D341Med (cell line): ENCODE results near the gene TNFRSF18.
A peak's percentile ranks its signal among the peaks of the same experiment; 100 is the strongest.

Source experiments
- DNase-seq: peaks from one replicate; pipeline ENCODE4 v3.0.0; 2012; ENCODE audit warnings: low spot score

Gene TNFRSF18

DNA sequence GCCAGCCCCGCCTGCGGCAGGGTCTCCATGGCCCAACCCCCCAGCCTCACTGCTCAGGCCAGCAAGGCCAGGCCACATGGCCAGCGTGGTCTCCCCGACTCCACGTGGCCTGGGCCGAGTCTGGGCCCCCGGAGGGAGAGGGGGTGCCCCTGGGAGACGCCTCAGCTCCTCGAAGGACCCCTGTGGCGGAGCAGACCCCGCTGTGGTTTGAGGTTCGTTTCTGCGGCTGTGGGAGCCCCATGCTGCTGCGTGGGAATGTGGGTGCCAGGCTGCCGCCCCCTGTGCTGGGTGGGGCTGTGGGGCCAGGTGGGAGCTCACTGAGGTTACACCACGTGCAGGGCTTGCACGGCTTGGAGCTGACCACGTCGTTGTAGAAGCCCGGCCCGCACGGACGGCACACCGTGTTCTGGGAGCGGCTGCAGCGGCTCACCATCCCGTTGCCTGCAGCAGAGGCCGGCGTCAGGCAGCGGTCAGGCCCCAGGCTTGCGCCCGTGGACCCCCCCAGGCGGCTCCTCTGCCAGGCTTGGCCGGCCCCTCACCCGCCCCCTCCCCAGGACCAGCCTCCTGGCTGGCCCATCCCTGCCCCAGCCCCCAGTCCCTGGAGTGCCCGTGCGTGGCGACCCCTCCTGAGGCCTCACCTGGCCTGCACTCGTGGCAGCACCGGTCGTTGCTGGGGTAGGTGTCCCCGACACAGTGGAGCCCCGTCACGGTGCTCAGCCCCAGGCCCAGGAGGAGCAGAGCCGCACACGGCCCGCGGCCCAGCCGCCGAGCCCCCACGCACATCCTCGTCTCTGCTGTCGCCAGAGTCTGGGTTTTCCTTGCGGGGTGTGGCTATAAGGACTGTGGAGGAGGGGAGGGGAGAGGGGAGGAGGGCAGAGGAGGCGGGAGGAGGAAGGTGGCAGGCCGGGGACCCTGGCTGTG is 7.2 kb upstream of the TNFRSF18 start, which contains the start of gene TNFRSF4:
TSS of gene TNFRSF4 (minus strand) at position 809 of the 921 bp plus-strand sequence. CDS start at position 783, 26 bp downstream.
- no peak for DNase-seq

DNA sequence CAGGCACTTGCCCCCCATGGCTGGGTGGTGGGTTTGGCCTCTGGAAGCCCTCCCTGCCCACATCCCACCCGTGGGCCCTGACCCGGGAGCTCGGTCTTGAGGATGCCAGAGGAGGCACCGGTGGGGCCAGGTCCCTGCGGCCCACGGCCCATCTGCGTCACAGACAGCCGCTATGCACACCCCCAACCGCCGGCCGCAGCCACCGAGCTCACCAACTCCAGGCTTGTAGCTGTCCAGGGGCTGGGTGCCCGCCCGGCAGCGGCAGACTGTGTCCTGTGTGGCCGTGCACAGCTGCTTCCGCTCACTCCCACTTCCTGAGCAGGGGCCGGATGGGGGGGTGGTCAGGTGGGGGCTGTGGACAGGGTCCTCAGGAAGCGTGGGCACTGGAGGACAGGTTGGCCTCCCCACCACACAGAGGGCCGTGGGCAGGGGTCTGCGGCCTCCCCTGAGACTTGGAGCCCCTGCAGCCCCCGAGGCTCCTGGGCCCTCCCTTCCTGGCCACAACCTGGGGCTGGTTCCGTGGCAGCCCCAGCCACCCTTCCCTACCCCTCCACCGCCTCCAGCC is 6.5 kb upstream of the TNFRSF18 start:
- DNase-seq = no peak

DNA sequence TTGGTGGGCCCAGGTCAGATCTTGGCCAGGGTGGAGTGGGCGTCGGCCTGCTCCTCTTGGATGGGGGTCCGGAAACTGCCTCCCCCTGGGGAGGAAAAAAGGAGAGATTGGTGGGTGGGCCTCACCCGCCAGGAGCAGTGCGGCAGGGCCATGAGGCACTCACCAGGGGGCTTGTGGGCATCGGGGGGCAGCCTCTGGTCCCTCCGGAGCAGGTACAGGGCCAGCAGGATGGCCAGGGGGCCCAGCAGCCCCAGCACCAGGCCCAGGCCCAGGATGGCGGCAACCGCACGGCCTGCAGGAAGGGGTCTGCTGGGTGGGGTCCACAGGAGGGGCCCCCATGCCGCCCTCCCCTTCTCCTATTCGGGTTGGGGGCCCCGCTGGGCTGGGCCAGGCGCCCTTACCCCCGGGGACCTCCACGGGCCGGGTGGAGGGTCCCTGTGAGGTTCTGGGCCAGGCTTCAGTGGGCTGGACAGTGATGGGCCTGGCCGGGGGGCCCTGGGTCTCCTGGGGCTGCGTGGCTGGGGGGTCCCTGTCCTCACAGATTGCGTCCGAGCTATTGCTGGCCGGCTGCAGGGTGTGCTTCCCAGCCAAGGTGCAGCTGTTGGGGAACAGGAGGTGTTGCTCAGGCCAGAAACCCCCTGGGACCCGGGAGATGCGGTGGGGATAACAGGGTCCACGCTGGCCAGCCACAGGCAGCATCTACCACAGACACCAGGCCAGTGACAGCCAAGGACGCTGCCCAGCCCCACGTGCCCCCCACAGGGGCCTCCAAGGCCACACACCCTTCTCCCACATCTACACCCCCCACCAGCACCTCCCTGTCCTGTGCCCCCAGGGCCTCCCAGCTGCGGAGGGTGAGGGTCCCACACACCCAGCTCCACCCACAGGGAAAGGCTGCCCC is 5.4 kb upstream of the TNFRSF18 start:
- DNase-seq = peak; percentile 31

DNA sequence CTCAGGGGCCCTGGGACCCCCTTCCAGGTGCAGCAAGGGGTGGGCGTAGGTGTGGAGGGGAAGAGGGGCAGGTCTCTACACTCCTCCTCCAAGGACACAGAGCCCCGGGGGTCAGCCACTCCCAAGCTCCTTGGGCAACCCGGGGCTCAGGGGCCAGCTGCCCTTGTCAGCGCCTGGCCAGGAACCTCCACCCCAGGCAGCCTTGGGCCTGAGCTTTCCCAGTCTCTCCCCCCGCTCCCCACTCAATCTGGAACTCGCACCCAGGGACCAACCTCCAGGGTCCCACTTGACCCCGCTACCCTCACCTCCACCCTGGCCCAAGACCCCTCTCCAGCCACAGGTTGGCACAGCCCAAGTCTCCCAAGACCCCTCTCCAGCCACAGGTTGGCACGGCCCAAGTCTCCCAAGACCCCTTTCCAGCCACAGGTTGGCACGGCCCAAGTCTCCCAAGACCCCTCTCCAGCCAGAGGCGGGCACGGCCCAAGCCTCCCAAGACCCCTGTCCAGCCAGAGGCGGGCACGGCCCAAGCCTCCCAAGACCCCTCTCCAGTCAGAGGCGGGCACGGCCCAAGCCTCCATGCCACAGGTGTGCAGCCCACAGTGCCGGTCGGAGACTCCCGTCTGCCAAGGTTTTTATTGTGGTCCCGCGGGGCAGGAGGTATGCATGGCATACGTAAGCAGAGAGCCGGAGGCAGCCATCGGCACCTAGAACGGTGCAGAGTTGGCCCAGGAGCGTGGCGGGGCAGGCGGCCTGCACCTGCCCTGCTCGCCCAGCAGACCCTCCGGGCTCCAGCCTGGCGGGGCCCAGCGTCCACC is 4.5 kb upstream of the TNFRSF18 start:
- peak; percentile 38 for DNase-seq

DNA sequence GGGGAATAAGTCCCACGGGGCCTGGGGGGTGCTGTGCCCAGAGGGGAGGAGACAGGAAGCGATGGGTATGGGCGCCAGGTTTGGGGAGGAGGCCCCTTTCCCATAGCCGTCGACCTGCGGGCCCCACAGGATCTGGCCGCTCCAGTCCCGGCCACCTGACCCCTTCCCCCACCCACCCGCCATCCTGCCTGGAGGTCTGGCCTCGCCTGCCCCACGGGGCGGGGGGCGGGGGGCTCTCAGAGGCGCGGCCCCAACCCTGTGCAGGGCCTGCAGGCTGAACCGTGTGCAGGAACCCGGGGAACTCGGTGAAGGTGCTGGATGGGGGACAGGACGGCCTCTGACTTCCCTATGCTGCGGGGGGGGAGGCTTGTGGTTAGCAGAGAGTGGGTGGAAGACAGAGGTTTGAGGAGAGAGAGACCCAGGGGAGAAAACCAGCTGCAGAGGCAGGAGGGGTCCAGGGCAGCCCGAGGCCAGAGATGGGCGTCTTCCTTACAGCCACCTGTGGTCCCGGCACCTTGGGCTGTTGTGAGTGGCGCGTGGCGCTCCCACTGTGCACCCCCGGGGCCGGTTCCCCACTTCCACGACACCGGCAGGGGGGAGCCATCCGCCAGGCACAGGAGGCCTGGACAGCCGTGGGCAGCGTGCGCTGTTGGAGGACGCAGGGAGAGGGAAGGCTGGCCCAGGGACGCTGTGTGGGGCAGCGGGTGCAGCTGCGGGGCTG is 2.5 kb upstream of the TNFRSF18 start:
- DNase-seq = peak; percentile 31

DNA sequence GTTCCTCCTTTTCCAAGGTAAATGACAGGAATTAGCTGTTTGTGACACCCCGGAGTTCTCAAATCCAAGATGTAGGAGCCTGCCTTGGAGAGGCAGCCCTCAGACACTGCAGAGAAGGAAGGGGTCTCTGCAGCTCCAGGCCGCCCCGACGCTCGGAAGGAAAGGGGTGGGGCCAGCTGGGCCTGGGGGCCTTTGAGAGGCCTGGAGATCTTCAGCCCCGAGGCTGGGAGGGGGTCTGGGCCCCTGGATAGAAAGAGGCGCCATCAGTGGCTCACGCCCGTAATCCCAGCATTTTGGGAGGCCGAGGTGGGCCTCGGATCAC is 1.1 kb upstream of the TNFRSF18 start:
- DNase-seq = peak; percentile 12

DNA sequence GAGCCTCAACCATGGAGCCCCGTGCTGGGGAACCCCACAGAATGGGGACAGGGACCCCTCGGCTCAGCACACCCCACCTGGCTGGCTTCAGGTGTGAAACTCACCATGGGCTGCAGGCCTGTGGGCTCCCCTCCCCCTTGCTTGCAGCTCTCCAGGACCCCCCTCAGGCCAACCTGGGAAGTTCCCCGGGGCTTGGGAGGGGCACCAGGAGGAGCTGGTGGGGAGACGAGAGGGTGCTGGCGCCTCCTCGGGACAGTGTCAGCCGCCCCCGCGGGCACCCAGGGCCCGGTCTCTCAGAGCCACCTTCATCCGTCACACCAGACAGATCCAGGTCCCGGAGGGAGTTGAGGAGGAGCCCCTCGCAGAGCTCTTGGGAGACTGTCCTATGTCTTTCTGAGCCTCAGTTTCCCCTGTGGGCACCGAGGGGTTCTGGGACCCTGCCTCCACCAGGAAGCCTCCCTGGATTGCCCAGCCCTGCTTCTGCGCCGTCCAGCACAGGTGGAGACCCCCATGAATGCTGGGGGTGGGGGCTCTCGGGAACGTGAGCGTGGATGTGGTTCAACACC is 657 bp upstream of the TNFRSF18 start:
- peak; percentile 41 for DNase-seq

DNA sequence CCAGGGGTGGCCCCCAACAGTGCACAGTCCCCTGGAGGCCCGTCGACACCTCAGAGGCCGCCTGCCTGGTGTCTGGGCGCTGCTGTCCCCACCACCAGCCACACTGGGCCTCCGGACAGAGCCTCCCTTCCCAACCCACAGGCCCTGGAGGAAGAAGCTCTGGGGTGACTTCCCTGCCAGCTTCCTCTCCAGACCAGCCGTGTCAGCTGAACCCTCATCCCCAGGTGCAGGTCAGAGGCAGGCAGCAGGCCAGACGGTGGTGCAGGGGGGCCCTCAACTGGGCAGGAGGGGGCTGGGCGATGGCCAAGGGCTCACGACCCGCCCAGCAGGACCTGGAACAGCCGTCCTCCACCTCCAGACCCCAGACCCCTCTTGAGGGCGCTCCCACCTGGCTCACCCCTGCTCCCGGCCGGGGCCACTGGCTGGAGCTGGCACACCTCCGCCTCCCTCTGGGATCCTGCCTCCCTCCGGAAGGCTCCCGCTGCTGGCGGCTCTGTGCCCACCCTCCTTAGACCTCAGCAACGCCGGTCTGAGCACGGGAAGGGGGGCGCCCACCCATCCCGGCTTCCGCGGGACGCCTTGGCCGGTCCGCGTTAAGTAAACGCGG is 520 bp downstream of the TNFRSF18 start:
- peak; percentile 40 for DNase-seq

DNA sequence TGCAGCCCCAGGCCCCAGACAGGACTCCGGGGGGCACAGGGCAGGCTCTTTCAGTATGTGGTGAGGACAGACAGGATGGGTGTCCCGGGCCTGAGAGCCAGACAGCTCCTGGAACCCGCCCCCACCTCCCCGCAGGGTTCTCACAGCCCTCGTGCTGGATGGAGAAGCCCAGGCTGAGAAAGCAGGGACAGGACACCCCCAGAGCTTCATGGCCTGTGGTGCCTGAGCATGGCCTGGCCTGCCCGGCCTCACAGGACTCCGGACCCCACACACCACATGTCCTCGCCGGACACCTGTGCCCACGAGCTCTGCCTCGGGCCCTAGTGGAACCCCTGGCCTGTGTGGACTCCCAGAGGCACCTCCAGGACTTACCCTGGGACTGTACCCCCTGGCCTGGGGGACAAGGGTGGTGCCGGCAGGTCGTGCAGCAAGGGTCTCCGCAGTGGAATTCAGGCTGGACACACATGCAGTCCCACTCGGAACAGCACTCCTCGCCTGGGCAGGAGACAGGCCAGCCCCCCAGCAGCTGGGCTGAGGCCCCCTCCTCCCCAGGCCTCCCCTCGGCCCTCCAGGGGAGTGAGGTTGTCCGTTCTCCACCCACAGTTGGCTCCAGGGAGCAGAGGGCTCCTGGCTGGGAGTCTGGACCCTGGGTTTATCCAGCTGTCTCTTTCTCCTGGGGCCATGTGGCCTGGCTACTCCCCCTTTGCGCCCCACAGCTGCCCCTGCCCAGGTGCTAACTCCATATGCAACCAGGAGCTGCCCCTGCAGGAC is 1.2 kb downstream of the TNFRSF18 start:
- DNase-seq = peak; percentile 44

DNA sequence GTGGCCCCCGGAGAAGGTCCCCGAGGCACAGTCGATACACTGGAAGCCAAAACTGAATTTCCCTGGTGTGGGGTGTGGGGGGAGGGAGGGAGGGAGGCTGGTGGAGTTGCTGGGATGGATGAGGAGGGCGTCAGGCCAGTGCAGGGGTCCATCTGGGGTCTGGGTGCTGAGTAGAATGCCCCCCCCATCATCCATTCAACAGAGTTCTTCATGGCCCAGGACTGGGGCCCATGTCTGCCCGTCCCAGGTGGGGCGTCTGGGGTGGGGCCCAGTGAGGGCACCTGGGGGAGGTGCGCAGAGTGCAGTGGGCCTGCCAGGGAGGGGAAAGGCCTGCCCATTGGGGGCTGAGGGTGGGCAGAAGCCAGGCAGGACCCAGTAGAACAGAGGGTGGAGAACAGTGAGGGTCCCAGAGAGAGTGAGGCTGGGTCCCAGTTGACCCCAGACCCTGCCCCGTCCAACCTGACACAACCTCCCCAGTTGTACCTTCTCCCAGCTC is 1.9 kb downstream of the TNFRSF18 start:
- peak; percentile 26 for DNase-seq

DNA sequence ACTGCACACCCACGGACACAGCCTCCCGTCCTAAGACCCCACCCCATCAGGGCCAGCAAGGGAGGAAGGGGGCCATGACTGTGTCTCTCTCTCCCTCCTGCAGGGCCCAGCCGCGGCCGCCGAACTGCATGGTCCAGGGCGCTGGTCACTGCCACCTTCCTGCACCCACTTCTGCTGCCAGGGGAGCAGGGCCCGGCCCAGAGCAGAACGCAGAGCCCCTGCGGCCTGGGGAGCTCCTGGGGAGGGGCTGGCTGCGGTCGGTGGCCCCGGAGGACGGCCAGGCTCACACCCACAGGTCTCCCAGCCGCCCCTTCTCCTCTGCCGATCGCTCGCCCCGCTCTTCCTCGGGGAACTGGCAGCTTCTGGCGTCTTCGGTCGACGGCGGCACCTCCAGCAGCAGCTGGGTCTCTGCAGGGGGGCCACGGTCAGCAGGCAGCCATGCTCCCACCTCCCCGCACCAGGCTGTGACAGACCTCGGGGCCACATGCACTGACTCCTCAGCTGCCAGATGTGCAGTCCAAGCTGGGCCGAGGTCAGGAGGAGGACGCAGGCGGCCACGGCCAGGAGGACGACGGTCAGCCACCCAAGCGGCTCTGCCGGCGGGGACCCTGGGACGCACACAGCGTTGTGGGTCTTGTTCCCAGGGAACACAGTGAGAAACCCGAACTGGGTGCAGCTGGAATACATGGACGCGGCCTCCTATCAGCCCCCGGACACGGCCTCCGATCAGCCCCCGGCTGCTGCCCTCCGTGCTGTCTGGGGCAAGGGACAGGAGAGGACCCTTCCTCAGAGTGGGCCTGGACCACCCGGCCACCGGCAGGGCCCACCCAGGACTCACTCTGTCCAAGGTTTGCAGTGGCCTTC is 2.6 kb downstream of the TNFRSF18 start:
- DNase-seq = peak; percentile 52

DNA sequence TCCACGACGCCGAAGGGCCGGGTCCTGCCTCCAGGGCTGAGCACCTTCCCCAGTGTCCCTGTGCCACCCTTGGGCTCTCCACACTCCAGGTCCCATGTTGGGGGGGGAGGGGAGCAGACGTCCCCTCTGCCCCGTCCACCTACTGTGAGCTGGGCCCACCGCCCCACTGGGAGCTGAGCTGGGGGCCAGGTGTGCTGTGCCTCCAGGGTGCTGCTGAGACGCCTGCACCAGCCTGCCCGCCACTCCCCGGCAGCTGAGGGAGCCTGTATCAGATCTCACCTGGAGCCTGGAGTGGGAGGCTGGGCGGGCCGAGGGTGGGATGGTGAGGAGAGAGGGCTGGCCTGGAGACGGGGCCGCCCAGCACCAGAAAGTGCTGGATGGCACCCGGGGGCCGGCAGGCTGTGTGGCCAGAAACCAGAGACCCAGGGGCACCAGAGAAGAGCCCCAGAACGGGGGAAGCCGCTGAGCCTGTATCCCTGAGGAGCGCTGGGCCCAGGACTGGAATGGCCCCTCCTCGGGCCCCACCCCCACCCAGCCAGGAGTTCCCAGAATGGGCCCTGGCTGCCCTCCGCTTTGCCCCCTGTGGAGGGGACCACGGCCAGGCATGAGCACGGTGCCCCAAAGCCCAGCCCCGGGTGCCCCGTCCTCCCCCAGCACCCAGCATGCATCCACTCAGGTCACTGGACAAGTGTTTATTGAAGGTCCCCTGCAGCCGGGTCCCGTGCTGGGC is 3.4 kb downstream of the TNFRSF18 start:
- peak; percentile 45 for DNase-seq

DNA sequence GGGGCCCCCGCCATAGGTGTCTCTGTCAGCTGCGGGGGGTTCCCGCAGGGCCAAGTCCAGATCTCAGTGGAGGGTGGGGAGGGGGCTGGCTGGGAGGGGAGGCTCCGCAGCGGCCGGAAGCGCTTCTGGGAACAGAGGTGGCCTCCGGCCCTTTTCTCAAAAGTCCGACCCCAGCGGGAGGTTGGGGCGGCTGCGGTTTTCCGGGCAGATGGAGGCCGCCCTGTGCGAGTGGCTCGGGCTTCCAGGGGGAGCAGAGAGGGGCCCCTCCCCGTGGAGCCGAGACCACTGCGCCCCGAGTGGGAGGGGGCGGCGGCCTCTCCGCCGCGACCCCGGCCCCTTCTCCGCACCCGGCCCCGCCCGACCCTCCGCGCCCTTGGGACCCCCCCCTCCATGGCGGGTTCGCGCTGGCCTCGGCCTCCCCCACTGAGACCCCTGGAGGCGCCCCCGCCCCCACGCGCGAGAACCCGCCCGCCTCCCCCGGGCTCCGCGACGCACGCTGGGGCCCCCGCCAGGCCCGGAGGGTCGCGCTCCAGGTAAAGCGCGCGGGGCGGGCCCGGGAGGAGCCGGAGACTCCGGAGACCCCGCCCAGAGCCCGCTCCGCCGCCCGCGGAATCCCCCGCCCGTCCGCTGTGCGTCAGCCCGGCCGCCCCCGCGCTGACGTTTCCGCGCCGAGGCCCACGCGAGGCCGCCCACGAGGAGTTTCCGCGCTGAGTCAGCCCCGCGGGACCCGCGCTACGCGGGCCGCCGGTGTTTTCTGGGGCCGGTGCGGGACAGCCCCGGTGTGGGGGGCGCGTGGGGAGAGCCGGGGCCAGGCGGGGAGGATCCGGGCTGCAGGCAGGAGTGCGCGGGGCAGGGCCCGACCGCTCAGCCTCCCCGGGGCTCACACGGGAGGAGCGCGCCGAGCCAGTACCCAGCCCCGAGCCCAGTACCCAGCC is 5.2 kb downstream of the TNFRSF18 start:
- DNase-seq = peak; percentile 76

DNA sequence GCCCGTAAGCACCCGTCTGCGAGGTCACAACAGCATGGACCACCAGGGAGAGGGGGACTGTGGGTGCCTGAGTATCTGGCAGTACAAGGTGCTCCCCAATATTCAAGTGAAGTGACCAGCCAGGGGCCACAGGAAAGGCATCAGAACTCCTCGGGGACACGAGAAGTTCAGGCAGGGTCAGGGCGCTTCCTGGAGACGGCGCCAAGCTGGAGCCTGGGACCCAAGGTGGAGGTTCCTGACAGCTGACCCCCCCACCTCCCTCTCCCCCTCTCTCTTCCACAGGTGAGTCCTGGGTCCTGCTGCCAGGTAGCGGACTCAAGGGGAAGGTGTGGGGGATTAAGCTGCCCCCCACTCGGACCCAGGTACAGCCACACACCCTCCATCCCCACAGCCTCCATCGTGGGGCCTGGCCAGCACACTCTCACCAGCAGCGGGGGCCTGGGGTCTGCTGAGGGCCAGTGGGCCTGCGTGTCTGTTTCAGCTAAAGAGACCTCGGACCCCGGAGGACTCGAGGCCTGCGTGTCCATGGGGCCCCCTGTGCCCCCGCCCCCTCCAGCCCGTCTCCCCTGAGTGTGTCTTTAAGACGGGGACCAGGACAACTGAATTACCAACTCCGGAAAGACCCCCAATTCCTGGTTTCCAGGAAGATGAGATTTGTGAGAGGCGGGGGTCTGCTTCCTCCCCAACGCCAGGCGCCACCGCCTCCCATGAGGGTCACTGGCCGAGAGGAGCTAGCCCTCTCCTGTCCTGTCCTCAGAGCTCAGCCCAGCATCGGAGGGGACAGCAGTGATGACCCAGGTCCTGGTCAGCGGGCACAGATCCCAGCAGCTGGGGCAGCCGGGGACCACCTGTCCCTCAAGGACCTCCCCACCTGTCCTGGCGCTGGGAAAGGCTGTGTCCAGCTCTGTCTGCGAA is 6.2 kb downstream of the TNFRSF18 start:
- peak; percentile 39 for DNase-seq
